ENCODE data around the gene TXLNA.

Gene TXLNA

GRCh38 chr1:32215629-32216480, 36.4 kb downstream of the TXLNA start:
- no peak for DNase-seq (ENCODE audit: low read depth)
- TF ChIP-seq, protein P1, sequence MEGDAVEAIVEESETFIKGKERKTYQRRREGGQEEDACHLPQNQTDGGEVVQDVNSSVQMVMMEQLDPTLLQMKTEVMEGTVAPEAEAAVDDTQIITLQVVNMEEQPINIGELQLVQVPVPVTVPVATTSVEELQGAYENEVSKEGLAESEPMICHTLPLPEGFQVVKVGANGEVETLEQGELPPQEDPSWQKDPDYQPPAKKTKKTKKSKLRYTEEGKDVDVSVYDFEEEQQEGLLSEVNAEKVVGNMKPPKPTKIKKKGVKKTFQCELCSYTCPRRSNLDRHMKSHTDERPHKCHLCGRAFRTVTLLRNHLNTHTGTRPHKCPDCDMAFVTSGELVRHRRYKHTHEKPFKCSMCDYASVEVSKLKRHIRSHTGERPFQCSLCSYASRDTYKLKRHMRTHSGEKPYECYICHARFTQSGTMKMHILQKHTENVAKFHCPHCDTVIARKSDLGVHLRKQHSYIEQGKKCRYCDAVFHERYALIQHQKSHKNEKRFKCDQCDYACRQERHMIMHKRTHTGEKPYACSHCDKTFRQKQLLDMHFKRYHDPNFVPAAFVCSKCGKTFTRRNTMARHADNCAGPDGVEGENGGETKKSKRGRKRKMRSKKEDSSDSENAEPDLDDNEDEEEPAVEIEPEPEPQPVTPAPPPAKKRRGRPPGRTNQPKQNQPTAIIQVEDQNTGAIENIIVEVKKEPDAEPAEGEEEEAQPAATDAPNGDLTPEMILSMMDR (IDR thresholded peaks at IDR 0.05; ENCODE audit: control insufficient read depth, extremely low read depth, insufficient read depth): peak; percentile 89
- no peak overlapping the region for H3K4me3 ChIP-seq (ENCODE audit: low read depth, low read length)

- no peak overlapping the region for H3K4me3 ChIP-seq (ENCODE audit: low read depth, low read length)
- no peak for DNase-seq (ENCODE audit: low read depth)
- TF ChIP-seq, protein P1 (IDR thresholded peaks at IDR 0.05; ENCODE audit: control insufficient read depth, extremely low read depth, insufficient read depth): no peak
Observed at GRCh38 chr1:32216566-32216965, 37.1 kb downstream of the TXLNA start.

- DNase-seq (ENCODE audit: low read depth): no peak
- H3K4me3 ChIP-seq (ENCODE audit: low read depth, low read length): no peak overlapping the region
- TF ChIP-seq, protein P1 (IDR thresholded peaks at IDR 0.05; ENCODE audit: control insufficient read depth, extremely low read depth, insufficient read depth): no peak
Observed at GRCh38 chr1:32219022-32219421, 39.5 kb downstream of the TXLNA start.

GRCh38 chr1:32220746-32221580, 41.5 kb downstream of the TXLNA start:
- TF ChIP-seq, protein P1 (IDR thresholded peaks at IDR 0.05; ENCODE audit: control insufficient read depth, extremely low read depth, insufficient read depth): no peak
- peak overlapping the region; percentile 100 for H3K4me3 ChIP-seq (ENCODE audit: low read depth, low read length)
- no peak for DNase-seq (ENCODE audit: low read depth)

- TF ChIP-seq, protein P1 (IDR thresholded peaks at IDR 0.05; ENCODE audit: control insufficient read depth, extremely low read depth, insufficient read depth): no peak
- H3K4me3 ChIP-seq (ENCODE audit: low read depth, low read length): peak overlapping the region; percentile 100
- DNase-seq (ENCODE audit: low read depth): no peak
Observed at GRCh38 chr1:32221581-32221979, 42.1 kb downstream of the TXLNA start.

DNA sequence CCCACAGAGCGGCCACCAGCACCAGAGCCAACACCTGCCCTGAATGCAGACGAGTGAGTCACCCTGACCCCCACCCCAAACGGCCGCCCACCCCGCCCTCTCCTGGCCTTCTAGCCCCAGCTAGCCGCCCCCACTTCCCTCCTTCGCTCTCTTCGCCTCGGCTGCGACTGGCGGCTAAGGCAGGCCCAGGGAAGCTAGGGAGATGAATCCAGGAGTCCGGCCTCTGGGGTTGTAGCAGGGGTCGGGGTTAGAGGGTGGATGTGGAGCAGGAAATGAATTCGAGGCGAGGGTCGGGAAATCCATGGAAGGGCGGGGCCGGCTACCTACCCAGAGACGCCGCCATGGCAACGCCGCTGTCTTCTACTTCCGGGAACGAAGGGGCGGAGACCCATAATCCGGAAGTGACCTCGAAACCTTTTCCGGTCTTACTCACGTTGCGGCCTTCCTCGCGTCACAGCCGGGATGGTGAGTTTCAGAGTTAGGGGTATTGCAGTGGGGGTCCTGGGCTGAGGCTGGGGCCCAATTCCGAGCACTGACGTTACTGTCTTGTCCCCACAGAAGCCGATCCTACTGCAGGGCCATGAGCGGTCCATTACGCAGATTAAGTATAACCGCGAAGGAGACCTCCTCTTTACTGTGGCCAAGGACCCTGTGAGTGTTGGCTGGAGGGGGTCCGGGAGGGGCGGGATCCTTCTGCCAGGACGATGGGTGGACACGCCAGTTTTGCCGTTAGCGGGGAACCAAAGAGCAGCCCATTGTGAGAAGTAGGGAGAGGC, 42.7 kb downstream of the TXLNA start, which contains the start of the genes EIF3I and TMEM234:
Gene EIF3I (plus strand): TSS at position 428 of the 776 bp plus-strand sequence. CDS start 35 bp downstream, at position 463.
Gene TMEM234 (minus strand): TSS at position 374 of the 776 bp plus-strand sequence. CDS start 31 bp downstream, at position 343.
- peak; percentile 72 for DNase-seq (ENCODE audit: low read depth)
- TF ChIP-seq, protein P1 (IDR thresholded peaks at IDR 0.05; ENCODE audit: control insufficient read depth, extremely low read depth, insufficient read depth): no peak
- H3K4me3 ChIP-seq (ENCODE audit: low read depth, low read length): peak within 1 kb of the TSS; percentile 100
